Body of pancreas (tissue), 4 donors: ENCODE results near the gene THADA.

Source experiments
- POLR2A ChIP-seq, 3 donors: fragments of 450-650 bp; IDR thresholded peaks; one replicate each; pipeline ENCODE4 v1.6.1; 2016; ENCODE audit warnings: antibody characterized with exemption in 3 of 3, mild to moderate bottlenecking in 2 of 3
- TF ChIP-seq, protein P1 (sequence below), 7 experiments: fragments of 450-650 bp in 4 of 7; fragments of 200-600 bp in 3 of 7; sonication (generic) in 3 of 7; IDR thresholded peaks; one replicate each; pipeline ENCODE4 v1.5.1; 2016 to 2019; ENCODE audit warnings: antibody characterized with exemption in 7 of 7

DNA sequence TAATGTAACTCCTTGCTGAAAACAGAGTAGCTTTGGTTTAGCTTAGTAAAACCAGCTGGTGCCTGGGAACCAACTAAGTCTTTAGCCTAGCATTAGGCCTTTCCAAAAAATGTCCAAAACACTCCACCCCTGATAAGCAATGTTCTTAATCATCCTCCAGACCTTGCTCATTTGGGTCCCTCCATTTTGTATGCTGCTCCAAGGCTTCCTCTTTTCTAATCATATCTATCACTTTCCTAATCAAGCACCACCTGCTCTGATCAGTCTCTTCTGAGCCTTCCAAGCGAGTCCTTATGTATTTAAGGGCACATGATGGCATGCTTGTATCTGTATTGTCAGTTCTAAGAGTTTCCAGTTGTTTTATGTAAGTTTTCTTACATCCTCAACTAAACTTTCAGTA lies 23.6 kb downstream of the THADA start:
- TF ChIP-seq, protein P1, sequence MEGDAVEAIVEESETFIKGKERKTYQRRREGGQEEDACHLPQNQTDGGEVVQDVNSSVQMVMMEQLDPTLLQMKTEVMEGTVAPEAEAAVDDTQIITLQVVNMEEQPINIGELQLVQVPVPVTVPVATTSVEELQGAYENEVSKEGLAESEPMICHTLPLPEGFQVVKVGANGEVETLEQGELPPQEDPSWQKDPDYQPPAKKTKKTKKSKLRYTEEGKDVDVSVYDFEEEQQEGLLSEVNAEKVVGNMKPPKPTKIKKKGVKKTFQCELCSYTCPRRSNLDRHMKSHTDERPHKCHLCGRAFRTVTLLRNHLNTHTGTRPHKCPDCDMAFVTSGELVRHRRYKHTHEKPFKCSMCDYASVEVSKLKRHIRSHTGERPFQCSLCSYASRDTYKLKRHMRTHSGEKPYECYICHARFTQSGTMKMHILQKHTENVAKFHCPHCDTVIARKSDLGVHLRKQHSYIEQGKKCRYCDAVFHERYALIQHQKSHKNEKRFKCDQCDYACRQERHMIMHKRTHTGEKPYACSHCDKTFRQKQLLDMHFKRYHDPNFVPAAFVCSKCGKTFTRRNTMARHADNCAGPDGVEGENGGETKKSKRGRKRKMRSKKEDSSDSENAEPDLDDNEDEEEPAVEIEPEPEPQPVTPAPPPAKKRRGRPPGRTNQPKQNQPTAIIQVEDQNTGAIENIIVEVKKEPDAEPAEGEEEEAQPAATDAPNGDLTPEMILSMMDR (IDR thresholded peaks at IDR 0.05) = no peak
- no peak for TF ChIP-seq POLR2A (IDR thresholded peaks at IDR 0.05)
